Panc1 (cell line): Measurements from ENCODE around the gene MRPS9. TPM values are rescaled to one million over a fixed set of nuclear protein-coding genes. Genes with fewer than 3 reads are reported as not detected.

Experiments used
- ATAC-seq: fragments of 200-7000 bp; cut with Tn5 transposase; 2 replicates; pipeline ENCODE4 v1.9.1; 2020; ENCODE audit warnings: mild to moderate bottlenecking, moderate library complexity
- BruUV-seq: library from RNA; stranded (reverse); fragments of 400-500 nt; replicated peaks from 2 replicates; lab custom pipeline; 2021; lab: Mats Ljungman, UMichigan
- CTCF ChIA-PET: fragments of 300-600 bp; sonication (Branson Sonifier 250); formaldehyde crosslinking; loops from one replicate; lab custom pipeline; 2022; ENCODE audit warnings: antibody characterized with exemption; lab: Charles Lee
- POLR2A ChIA-PET: fragments of 300-600 bp; sonication (Branson Sonifier 250); formaldehyde crosslinking; loops from one replicate; lab custom pipeline; 2022; ENCODE audit warnings: antibody characterized with exemption; lab: Charles Lee
- DNase-seq: peaks from one replicate; pipeline ENCODE4 v3.0.0-alpha.2; 2010; ENCODE audit warnings: low read depth, low spot score
- H3K27ac ChIP-seq: 2 replicates; pipeline ENCODE4 v1.5.1; 2011; ENCODE audit warnings: mild to moderate bottlenecking, low read length, inconsistent platforms
- H3K27me3 ChIP-seq: fragments of 200-500 bp; sonication (Bioruptor generic); 2 replicates; pipeline ENCODE4 v1.6.0; 2014; ENCODE audit warnings: low read length, inconsistent platforms; ENCODE audit not compliant: control insufficient read depth, insufficient read depth
- H3K36me3 ChIP-seq: fragments of 200-500 bp; sonication (Bioruptor generic); 2 replicates; pipeline ENCODE4 v1.5.1; 2014; ENCODE audit warnings: inconsistent platforms, mild to moderate bottlenecking, low read length, moderate library complexity; ENCODE audit not compliant: control insufficient read depth, insufficient read depth
- H3K4me1 ChIP-seq: 2 replicates; pipeline ENCODE4 v1.5.1; 2011; ENCODE audit warnings: inconsistent platforms, mild to moderate bottlenecking, low read length, moderate library complexity; ENCODE audit not compliant: control insufficient read depth, insufficient read depth
- H3K4me3 ChIP-seq, 2 experiments: 2 replicates each; pipeline ENCODE4 v1.5.1; 2011 to 2012; ENCODE audit warnings: low read depth in 2 of 2, low read length in 2 of 2, mild to moderate bottlenecking in 2 of 2, inconsistent platforms in 1 of 2, moderate library complexity in 1 of 2
- H3K9me3 ChIP-seq: fragments of 200-500 bp; sonication (Bioruptor generic); 2 replicates; pipeline ENCODE4 v1.5.1; 2014; ENCODE audit warnings: low read depth, mild to moderate bottlenecking, inconsistent platforms, low read length, moderate library complexity; ENCODE audit not compliant: control insufficient read depth, insufficient read depth
- CTCF ChIP-seq: fragments of 450-650 bp; IDR thresholded peaks from 2 replicates; pipeline ENCODE4 v1.5.1; 2017; ENCODE audit warnings: mild to moderate bottlenecking
- POLR2AphosphoS5 ChIP-seq: IDR thresholded peaks from 2 replicates; pipeline ENCODE4 v1.6.1; 2012; ENCODE audit warnings: mild to moderate bottlenecking, low read depth, low read length, moderate library complexity
- REST ChIP-seq, 2 experiments: IDR thresholded peaks; 2 replicates each; pipeline ENCODE4 v1.6.1; 2011 to 2012; ENCODE audit warnings: low read depth in 2 of 2, control low read depth in 1 of 2, low read length in 1 of 2, mild to moderate bottlenecking in 1 of 2, moderate library complexity in 1 of 2; ENCODE audit not compliant: insufficient read depth in 1 of 2
- SIN3A ChIP-seq: IDR thresholded peaks from 2 replicates; pipeline ENCODE4 v1.6.1; 2012; ENCODE audit warnings: low read depth, mild to moderate bottlenecking, low read length, moderate library complexity, borderline replicate concordance; ENCODE audit not compliant: insufficient read depth
- TCF7L2 ChIP-seq: IDR thresholded peaks from 2 replicates; pipeline ENCODE4 v1.6.1; 2011; ENCODE audit warnings: mild to moderate bottlenecking, low read depth, low read length, inconsistent platforms
- in situ Hi-C: cut with HindIII; loops from 2 replicates; pipeline ENCODE4 v1.10.0; 2016; ENCODE audit warnings: low sequenced_read_pairs, low pct_unique_long_range_greater_than_20kb
- intact Hi-C: fragments of 100-400 bp; cut with micrococcal nuclease; formaldehyde crosslinking; loops from one replicate; pipeline ENCODE4 v1.10.0; 2022; ENCODE audit not compliant: unreplicated experiment
- total RNA-seq: library from RNA; stranded (reverse); gene quantifications from one replicate; pipeline ENCODE4 v1.2.1, GENCODE V29; 2021; ENCODE audit not compliant: unreplicated experiment

The MRPS9 gene
- total RNA-seq, 1 experiment from 2014 or later, result 27.4 TPM

- H3K36me3 ChIP-seq, result no peaks in the 10 kb centered on the region
- DNase-seq (no peak), ATAC-seq (no peak)
- H3K27ac ChIP-seq, result no peak overlapping the region
- H3K4me1 ChIP-seq, result no peaks in the 10 kb centered on the region
- no peak overlapping the region for H3K4me3 ChIP-seq
- no peak for TF ChIP-seq REST (IDR thresholded peaks at IDR 0.05; ENCODE audit: insufficient read depth in 1 of 2, low read depth in 2 of 2, low read length in 1 of 2)
- no peak for TF ChIP-seq TCF7L2
- TF ChIP-seq SIN3A, result no peak
- no peak for TF ChIP-seq CTCF
- no peak for TF ChIP-seq POLR2AphosphoS5
- H3K27me3 ChIP-seq, result no peaks in the 10 kb centered on the region
- intact Hi-C loops, result no loop called here
- H3K9me3 ChIP-seq, result no peaks in the 10 kb centered on the region
- no TSS peak for BruUV-seq
- POLR2A ChIA-PET, result no interaction called here
- CTCF ChIA-PET, result interaction anchor here (0.6 kb wide), 1 partner anchor 129 kb away, joined by 3 read pairs; no protein-coding TSS in a partner anchor
- in situ Hi-C loops, result no loop called here
Observed at GRCh38 chr2:105110295-105110829, 72.5 kb downstream of the MRPS9 start.

- Histone ChIP-seq H3K4me3 (no peak overlapping the region), H3K9me3 (no peaks in the 10 kb centered on the region), H3K4me1 (no peaks in the 10 kb centered on the region), H3K27ac (no peak overlapping the region), H3K27me3 (no peaks in the 10 kb centered on the region), H3K36me3 (no peaks in the 10 kb centered on the region)
- ChIA-PET CTCF (no interaction called here), POLR2A (no interaction called here)
- no TSS peak for BruUV-seq
- ATAC-seq, result no peak
- TF ChIP-seq SIN3A, result no peak
- no peak for TF ChIP-seq CTCF
- no peak for TF ChIP-seq TCF7L2
- no peak for TF ChIP-seq POLR2AphosphoS5
- TF ChIP-seq REST (IDR thresholded peaks at IDR 0.05; ENCODE audit: insufficient read depth in 1 of 2, low read depth in 2 of 2, low read length in 1 of 2), result no peak
- intact Hi-C loops (no loop called here), in situ Hi-C loops (no loop called here)
- no peak for DNase-seq
Observed at GRCh38 chr2:105111365-105112150, 73.7 kb downstream of the MRPS9 start.
